H1 (cell line): ENCODE data around the gene ARHGAP32. TPM values are rescaled to one million over a fixed set of nuclear protein-coding genes. Genes with fewer than 3 reads are reported as not detected.

Experiments used
- CTCF ChIA-PET: fragments of 300-600 bp; sonication (Branson Sonifier 250); formaldehyde crosslinking; loops from one replicate; lab custom pipeline; 2021; ENCODE audit not compliant: partially characterized antibody; lab: Charles Lee
- POLR2A ChIA-PET: fragments of 300-600 bp; sonication (Branson Sonifier 250); formaldehyde crosslinking; loops from one replicate; lab custom pipeline; 2021; ENCODE audit warnings: inconsistent platforms; ENCODE audit not compliant: partially characterized antibody; lab: Charles Lee
- DNase-seq, 2 experiments: peaks; one replicate each; pipeline versions ENCODE4 v3.0.0 to v3.0.0-alpha.2; 2010 to 2022; ENCODE audit warnings: low spot score in 2 of 2, low read depth in 1 of 2, mixed read lengths in 1 of 2
- FAIRE-seq: peaks from 2 replicates; lab custom pipeline; 2011; peaks lifted over from hg19 to GRCh38; lab: Jason Lieb, UNC
- H2AFZ ChIP-seq: 2 replicates; pipeline ENCODE4 v1.8.1; 2012; ENCODE audit warnings: low read length, inconsistent platforms
- H2AK5ac ChIP-seq: 2 replicates; pipeline ENCODE4 v1.6.1; 2013; ENCODE audit warnings: low read depth, low read length
- H2BK120ac ChIP-seq: replicated peaks from 2 replicates; pipeline ENCODE3; 2013; ENCODE audit warnings: low read depth, low read length, inconsistent platforms
- H2BK12ac ChIP-seq: 2 replicates; pipeline ENCODE4 v1.6.1; 2013; ENCODE audit warnings: low read depth, low read length
- H2BK15ac ChIP-seq: 2 replicates; pipeline ENCODE4 v1.6.1; 2013; ENCODE audit warnings: low read length
- H2BK20ac ChIP-seq: 2 replicates; pipeline ENCODE4 v1.6.1; 2013; ENCODE audit warnings: low read length
- H2BK5ac ChIP-seq: 2 replicates; pipeline ENCODE4 v1.6.1; 2013; ENCODE audit warnings: low read depth, low read length
- H3K14ac ChIP-seq: 2 replicates; pipeline ENCODE4 v1.6.1; 2013; ENCODE audit warnings: inconsistent platforms; ENCODE audit not compliant: insufficient read length
- H3K18ac ChIP-seq: 2 replicates; pipeline ENCODE4 v1.6.1; 2013; ENCODE audit warnings: low read length; ENCODE audit errors: extremely low read depth
- H3K23ac ChIP-seq: 2 replicates; pipeline ENCODE4 v1.6.1; 2013; ENCODE audit warnings: inconsistent platforms; ENCODE audit not compliant: insufficient read length
- H3K23me2 ChIP-seq: 2 replicates; pipeline ENCODE4 v1.6.1; 2013; ENCODE audit warnings: low read depth, low read length
- H3K27ac ChIP-seq: 2 replicates; pipeline ENCODE4 v1.6.1; 2011; ENCODE audit warnings: low read depth, low read length, inconsistent platforms
- H3K27me3 ChIP-seq, 4 experiments: replicated peaks in 1 of 4; 1 replicate in 1 of 4; 2 replicates in 3 of 4; pipeline versions ENCODE4 v1.6.1 to v1.8.1; 2011 to 2013; ENCODE audit warnings: low read length in 3 of 4, mild to moderate bottlenecking in 3 of 4, inconsistent platforms in 2 of 4, mixed read lengths in 2 of 4, moderate library complexity in 1 of 4; ENCODE audit not compliant: control insufficient read depth in 3 of 4, insufficient read depth in 3 of 4; ENCODE audit errors: extremely low read depth in 1 of 4
- H3K36me3 ChIP-seq, 4 experiments: 2 replicates each; pipeline versions ENCODE4 v1.6.1 to v1.8.1; 2011 to 2013; ENCODE audit warnings: mild to moderate bottlenecking in 4 of 4, low read length in 3 of 4, moderate library complexity in 2 of 4, control low read depth in 1 of 4, inconsistent platforms in 1 of 4; ENCODE audit not compliant: insufficient read depth in 4 of 4, control insufficient read depth in 2 of 4
- H3K4ac ChIP-seq: replicated peaks from 2 replicates; pipeline ENCODE3; 2013; ENCODE audit warnings: low read length, low read depth, mixed read lengths, inconsistent platforms; ENCODE audit not compliant: insufficient read length
- H3K4me1 ChIP-seq, 4 experiments: replicated peaks in 1 of 4; 1 replicate in 1 of 4; 2 replicates in 3 of 4; pipeline versions ENCODE4 v1.6.1 to v1.8.1; 2011 to 2013; ENCODE audit warnings: low read length in 3 of 4, inconsistent platforms in 2 of 4, mixed read lengths in 1 of 4; ENCODE audit not compliant: insufficient read depth in 4 of 4, control insufficient read depth in 3 of 4
- H3K4me2 ChIP-seq, 2 experiments: 2 replicates each; pipeline versions ENCODE4 v1.6.1 to v1.8.1; 2011 to 2013; ENCODE audit warnings: low read depth in 2 of 2, low read length in 2 of 2, control low read depth in 1 of 2, inconsistent platforms in 1 of 2, mild to moderate bottlenecking in 1 of 2; ENCODE audit not compliant: insufficient read depth in 1 of 2
- H3K4me3 ChIP-seq, 4 experiments: fragments of 200-600, 300-600 bp in 1 of 4; sonication (generic), shearing (Covaris generic), sonication (Bioruptor Twin) in 1 of 4; 2 replicates each; pipeline versions ENCODE4 v1.5.1 to v1.8.1; 2011 to 2016; ENCODE audit warnings: low read length in 4 of 4, low read depth in 3 of 4, control low read depth in 2 of 4, inconsistent platforms in 2 of 4, mild to moderate bottlenecking in 2 of 4, mixed read lengths in 1 of 4, moderate library complexity in 1 of 4; ENCODE audit not compliant: insufficient read depth in 2 of 4; ENCODE audit errors: extremely low read depth in 1 of 4
- H3K56ac ChIP-seq: replicated peaks from 2 replicates; pipeline ENCODE3; 2013; ENCODE audit warnings: low read depth, mild to moderate bottlenecking, mixed read lengths, low read length, inconsistent platforms; ENCODE audit not compliant: insufficient read length
- H3K79me1 ChIP-seq: 2 replicates; pipeline ENCODE4 v1.6.1; 2013; ENCODE audit warnings: low read depth, low read length, control low read depth
- H3K79me2 ChIP-seq, 2 experiments: 2 replicates each; pipeline versions ENCODE4 v1.6.1 to v1.8.1; 2012 to 2013; ENCODE audit warnings: low read length in 2 of 2, mild to moderate bottlenecking in 2 of 2, inconsistent platforms in 1 of 2; ENCODE audit not compliant: insufficient read depth in 2 of 2, control insufficient read depth in 1 of 2
- H3K9ac ChIP-seq, 4 experiments: replicated peaks in 1 of 4; 1 replicate in 1 of 4; 2 replicates in 3 of 4; pipeline versions ENCODE4 v1.6.1 to v1.8.1; 2011 to 2013; ENCODE audit warnings: low read depth in 3 of 4, low read length in 3 of 4, control low read depth in 2 of 4, mild to moderate bottlenecking in 2 of 4, moderate library complexity in 2 of 4, inconsistent platforms in 1 of 4; ENCODE audit errors: extremely low read depth in 1 of 4
- H3K9me3 ChIP-seq, 2 experiments: 2 replicates each; pipeline versions ENCODE4 v1.6.1 to v1.8.1; 2012 to 2013; ENCODE audit warnings: mild to moderate bottlenecking in 2 of 2, moderate library complexity in 2 of 2, control low read depth in 1 of 2, inconsistent platforms in 1 of 2, low read depth in 1 of 2, low read length in 1 of 2, mixed read lengths in 1 of 2; ENCODE audit not compliant: insufficient read depth in 2 of 2
- H4K20me1 ChIP-seq, 2 experiments: replicated peaks in 1 of 2; 2 replicates each; pipeline versions ENCODE3 to v1.8.1; 2011 to 2013; ENCODE audit warnings: inconsistent platforms in 2 of 2, low read length in 2 of 2, mild to moderate bottlenecking in 1 of 2; ENCODE audit not compliant: insufficient read depth in 2 of 2, control insufficient read depth in 1 of 2
- H4K5ac ChIP-seq: 2 replicates; pipeline ENCODE4 v1.6.1; 2013; ENCODE audit warnings: low read length, low read depth, mixed read lengths, inconsistent platforms; ENCODE audit not compliant: insufficient read length
- H4K8ac ChIP-seq: 2 replicates; pipeline ENCODE4 v1.8.0; 2013; ENCODE audit warnings: mild to moderate bottlenecking, moderate library complexity, low read length, inconsistent platforms; ENCODE audit not compliant: insufficient read depth; ENCODE audit errors: extremely low read depth
- H4K91ac ChIP-seq: replicated peaks from 2 replicates; pipeline ENCODE3; 2013; ENCODE audit warnings: low read length, mixed read lengths, inconsistent platforms; ENCODE audit not compliant: insufficient read length
- SIRT6 ChIP-seq: IDR thresholded peaks from one replicate; pipeline ENCODE4 v1.7.1; 2012; ENCODE audit warnings: low read length, inconsistent platforms
- polyA plus RNA-seq, 7 experiments: library from polyadenylated mRNA; depleted of rRNA in 3 of 7; stranded (reverse) in 5 of 7; unstranded in 2 of 7; fragments of >200 nt in 5 of 7; fragments of 200-250 nt in 2 of 7; gene quantifications; 1 replicate in 5 of 7; 2 replicates in 1 of 7; 4 replicates in 1 of 7; pipeline versions ENCODE4 v1.2.1 to v1.2.3, GENCODE V29; 2011 to 2013; ENCODE audit warnings: missing spikeins in 2 of 7, mixed read lengths in 2 of 7
- total RNA-seq: library from RNA; stranded (reverse); fragmentation: NEBNext Ultra II Directional; extraction: Animal tissue kit (Norgen Biotek cat#: 25700); gene quantifications from 2 replicates; pipeline ENCODE4 v1.2.1, GENCODE V29; 2021

ARHGAP32 gene
- total and polyA plus RNA-seq, 2 of the 8 experiments (the other 6 are each of a cell fraction or from before 2014, with no cell fraction given) = 13.7 to 30.0 TPM

- Histone ChIP-seq H4K8ac (no peak overlapping the region), H2BK20ac (no peak overlapping the region), H3K56ac (no peak overlapping the region), H3K4me3 (no peak overlapping the region), H2AK5ac (no peak overlapping the region), H2BK5ac (no peak overlapping the region), H3K9me3 (no peaks in the 10 kb centered on the region), H3K4ac (no peak overlapping the region), H3K36me3 (no peaks in the 10 kb centered on the region), H3K4me2 (no peak overlapping the region), H3K9ac (no peak overlapping the region), H3K23ac (no peak overlapping the region), H3K4me1 (no peaks in the 10 kb centered on the region), H3K27ac (no peak overlapping the region), H3K23me2 (no peaks in the 10 kb centered on the region), H3K18ac (no peak overlapping the region), H3K27me3 (no peaks in the 10 kb centered on the region), H2BK120ac (no peak overlapping the region), H3K79me2 (no peaks in the 10 kb centered on the region), H3K14ac (no peak overlapping the region), H2AFZ (no peak overlapping the region), H4K5ac (no peak overlapping the region), H2BK15ac (no peak overlapping the region), H2BK12ac (no peak overlapping the region), H4K91ac (no peak overlapping the region), H3K79me1 (no peaks in the 10 kb centered on the region), H4K20me1 (no peaks in the 10 kb centered on the region)
- DNase-seq (no peak), FAIRE-seq (no peak)
- CTCF ChIA-PET = no interaction called here
- POLR2A ChIA-PET = no interaction called here
- no peak for TF ChIP-seq SIRT6
These were observed 203.7 kb downstream of the ARHGAP32 start for GRCh38 chr11:128988242-128988970.
